Breast epithelium (tissue), 3 donors: ENCODE measurements around the gene RALGDS.

Source experiments
- CTCF ChIP-seq, 3 donors: fragments of 450-650 bp; IDR thresholded peaks; one replicate each; pipeline ENCODE4 v1.5.1; 2016 to 2017; ENCODE audit warnings: antibody characterized with exemption in 3 of 3, mild to moderate bottlenecking in 3 of 3, moderate library complexity in 3 of 3
- POLR2A ChIP-seq: fragments of 450-650 bp; IDR thresholded peaks from one replicate; pipeline ENCODE4 v1.6.1; 2016; ENCODE audit warnings: antibody characterized with exemption, mild to moderate bottlenecking, moderate library complexity

GRCh38 chr9:133119846-133120500 lies 1.1 kb downstream of the RALGDS start:
- TF ChIP-seq CTCF (IDR thresholded peaks at IDR 0.05) = no peak
- no peak for TF ChIP-seq POLR2A
